ENCODE measurements around the gene CRYBA2. TPM values are rescaled to one million over a fixed set of nuclear protein-coding genes. Genes with fewer than 3 reads are reported as not detected.
A peak's percentile ranks its signal among the peaks of the same experiment; 100 is the strongest.

The CRYBA2 gene
- total RNA-seq, 1 donor from 2014 or later = not detected

GRCh38 chr2:218985325-218986091, 7.7 kb downstream of the CRYBA2 start:
- Mint-ChIP-seq H3K4me3 (no peak overlapping the region), H3K4me1 (peaks cover 12% of the 10 kb centered on the region), H3K27ac (no peak overlapping the region), H3K9me3 (peaks cover 1% of the 10 kb centered on the region), H3K27me3 (ENCODE audit: insufficient read depth, low read depth) (peaks cover 84% of the 10 kb centered on the region), H3K36me3 (no peaks in the 10 kb centered on the region)
- TF ChIP-seq EZH2phosphoT487 (IDR thresholded peaks at IDR 0.05) (peak; percentile 28), EZH2 (IDR thresholded peaks at IDR 0.05) (no peak)
- H3K27me3 ChIP-seq = peaks cover 100% of the 10 kb centered on the region
- no peaks in the 10 kb centered on the region for H3K79me2 ChIP-seq (ENCODE audit: low read depth)
- H3K4me2 ChIP-seq = peak overlapping the region; percentile 77
- no peak for DNase-seq (ENCODE audit: low spot score)
- H3K36me3 ChIP-seq = no peaks in the 10 kb centered on the region
- no peak overlapping the region for H3K9ac ChIP-seq
- H3K4me1 ChIP-seq = peaks cover 14% of the 10 kb centered on the region
- H2AFZ ChIP-seq (replicated peaks) = no peak overlapping the region
- H4K20me1 ChIP-seq (ENCODE audit: low read depth) = peaks cover 91% of the 10 kb centered on the region
- no peak overlapping the region for H3K27ac ChIP-seq
- H3K4me3 ChIP-seq = peak overlapping the region; percentile 32
- no peaks in the 10 kb centered on the region for H3K9me3 ChIP-seq (ENCODE audit: low read depth)
- peaks cover 7% of the 10 kb centered on the region for H3F3A ChIP-seq (ENCODE audit: low read depth)

DNA sequence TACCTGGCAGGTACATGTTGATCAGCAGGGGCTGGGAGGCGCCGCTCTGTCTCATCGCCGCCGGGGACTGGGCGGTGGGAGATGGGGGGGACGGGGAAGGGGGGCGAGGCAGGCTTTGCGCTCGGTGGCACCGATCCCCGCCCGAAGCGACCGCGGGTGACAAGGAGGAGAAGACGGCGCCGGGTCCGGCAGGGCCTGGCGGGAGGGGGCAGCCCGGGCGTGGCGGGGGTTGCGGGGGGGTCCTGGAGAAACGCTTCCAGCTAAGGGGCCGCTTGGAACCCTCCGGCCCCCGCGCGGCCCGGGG, 8.2 kb downstream of the CRYBA2 start, which contains the start of gene FEV:
FEV (minus strand) TSS at position 164 of the 304 bp plus-strand sequence; CDS start at position 55, 109 bp downstream.
- peaks cover 82% of the 10 kb centered on the region for H3K27me3 Mint-ChIP-seq (ENCODE audit: insufficient read depth, low read depth)
- H3K4me1 Mint-ChIP-seq = peaks cover 12% of the 10 kb centered on the region
- Histone ChIP-seq H3K27ac (no peak within 1 kb of the TSS), H4K20me1 (ENCODE audit: low read depth) (peaks cover 89% of the 10 kb centered on the region), H3K27me3 (peaks cover 100% of the 10 kb centered on the region), H3K9ac (no peak within 1 kb of the TSS), H3F3A (ENCODE audit: low read depth) (peaks cover 7% of the 10 kb centered on the region), H3K36me3 (no peaks in the 10 kb centered on the region), H2AFZ (replicated peaks) (no peak within 1 kb of the TSS), H3K4me2 (peak within 1 kb of the TSS; percentile 77), H3K9me3 (ENCODE audit: low read depth) (no peaks in the 10 kb centered on the region), H3K4me1 (peaks cover 14% of the 10 kb centered on the region), H3K79me2 (ENCODE audit: low read depth) (no peaks in the 10 kb centered on the region), H3K4me3 (peak within 1 kb of the TSS; percentile 32)
- DNase-seq (ENCODE audit: low spot score) = peak; percentile 19
- H3K9me3 Mint-ChIP-seq = peaks cover 1% of the 10 kb centered on the region
- H3K36me3 Mint-ChIP-seq = no peaks in the 10 kb centered on the region
- TF ChIP-seq EZH2 (IDR thresholded peaks at IDR 0.05) (peak; percentile 40), EZH2phosphoT487 (IDR thresholded peaks at IDR 0.05) (peak; percentile 79)
- TF ChIP-seq, protein P1, sequence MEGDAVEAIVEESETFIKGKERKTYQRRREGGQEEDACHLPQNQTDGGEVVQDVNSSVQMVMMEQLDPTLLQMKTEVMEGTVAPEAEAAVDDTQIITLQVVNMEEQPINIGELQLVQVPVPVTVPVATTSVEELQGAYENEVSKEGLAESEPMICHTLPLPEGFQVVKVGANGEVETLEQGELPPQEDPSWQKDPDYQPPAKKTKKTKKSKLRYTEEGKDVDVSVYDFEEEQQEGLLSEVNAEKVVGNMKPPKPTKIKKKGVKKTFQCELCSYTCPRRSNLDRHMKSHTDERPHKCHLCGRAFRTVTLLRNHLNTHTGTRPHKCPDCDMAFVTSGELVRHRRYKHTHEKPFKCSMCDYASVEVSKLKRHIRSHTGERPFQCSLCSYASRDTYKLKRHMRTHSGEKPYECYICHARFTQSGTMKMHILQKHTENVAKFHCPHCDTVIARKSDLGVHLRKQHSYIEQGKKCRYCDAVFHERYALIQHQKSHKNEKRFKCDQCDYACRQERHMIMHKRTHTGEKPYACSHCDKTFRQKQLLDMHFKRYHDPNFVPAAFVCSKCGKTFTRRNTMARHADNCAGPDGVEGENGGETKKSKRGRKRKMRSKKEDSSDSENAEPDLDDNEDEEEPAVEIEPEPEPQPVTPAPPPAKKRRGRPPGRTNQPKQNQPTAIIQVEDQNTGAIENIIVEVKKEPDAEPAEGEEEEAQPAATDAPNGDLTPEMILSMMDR (IDR thresholded peaks at IDR 0.05) = no peak
- H3K4me3 Mint-ChIP-seq = peak within 1 kb of the TSS; percentile 79
- H3K27ac Mint-ChIP-seq = no peak within 1 kb of the TSS

GRCh38 chr2:218984239-218985020, 8.8 kb downstream of the CRYBA2 start:
- H3K4me1 Mint-ChIP-seq = peaks cover 12% of the 10 kb centered on the region
- peaks cover 83% of the 10 kb centered on the region for H4K20me1 ChIP-seq (ENCODE audit: low read depth)
- no peaks in the 10 kb centered on the region for H3K9me3 Mint-ChIP-seq
- no peak overlapping the region for H3K9ac ChIP-seq
- H3K9me3 ChIP-seq (ENCODE audit: low read depth) = no peaks in the 10 kb centered on the region
- peaks cover 84% of the 10 kb centered on the region for H3K27me3 Mint-ChIP-seq (ENCODE audit: insufficient read depth, low read depth)
- DNase-seq (ENCODE audit: low spot score) = peak; percentile 63
- peaks cover 14% of the 10 kb centered on the region for H3K4me1 ChIP-seq
- H2AFZ ChIP-seq (replicated peaks) = no peak overlapping the region
- peak overlapping the region; percentile 77 for H3K4me2 ChIP-seq
- no peaks in the 10 kb centered on the region for H3K36me3 ChIP-seq
- no peaks in the 10 kb centered on the region for H3K79me2 ChIP-seq (ENCODE audit: low read depth)
- H3K27me3 ChIP-seq = peaks cover 100% of the 10 kb centered on the region
- TF ChIP-seq EZH2phosphoT487 (IDR thresholded peaks at IDR 0.05) (peak; percentile 95), EZH2 (IDR thresholded peaks at IDR 0.05) (peak; percentile 96)
- TF ChIP-seq, protein P1 (IDR thresholded peaks at IDR 0.05) = no peak
- no peak overlapping the region for H3K27ac Mint-ChIP-seq
- peak overlapping the region; percentile 79 for H3K4me3 Mint-ChIP-seq
- H3K36me3 Mint-ChIP-seq = no peaks in the 10 kb centered on the region
- H3K27ac ChIP-seq = no peak overlapping the region
- peaks cover 7% of the 10 kb centered on the region for H3F3A ChIP-seq (ENCODE audit: low read depth)
- peak overlapping the region; percentile 32 for H3K4me3 ChIP-seq

Measured in neural progenitor cell (in vitro differentiated cells).